Parathyroid adenoma (tissue), 2 donors: ENCODE results near the gene SURF1.

Experiments used
- H2AFZ ChIP-seq: fragments of 300-600 bp; sonication (generic); one replicate; pipeline ENCODE4 v1.7.0; 2017; ENCODE audit warnings: antibody characterized with exemption, mild to moderate bottlenecking
- H3K27ac ChIP-seq: fragments of 300-600 bp; sonication (generic); one replicate; pipeline ENCODE4 v1.7.0; 2017
- H3K27me3 ChIP-seq: fragments of 300-600 bp; sonication (generic); one replicate; pipeline ENCODE4 v1.7.0; 2017; ENCODE audit warnings: low read length; ENCODE audit not compliant: control insufficient read depth, insufficient read depth
- H3K36me3 ChIP-seq: fragments of 300-600 bp; sonication (generic); one replicate; pipeline ENCODE4 v1.7.0; 2017; ENCODE audit warnings: low read length; ENCODE audit not compliant: control insufficient read depth, insufficient read depth
- H3K4me1 ChIP-seq: fragments of 300-600 bp; sonication (generic); one replicate; pipeline ENCODE4 v1.7.0; 2017; ENCODE audit warnings: control low read depth
- H3K4me2 ChIP-seq: fragments of 300-600 bp; sonication (generic); one replicate; pipeline ENCODE4 v1.7.0; 2017; ENCODE audit warnings: low read length
- H3K4me3 ChIP-seq: fragments of 300-600 bp; sonication (generic); one replicate; pipeline ENCODE4 v1.7.0; 2017; ENCODE audit warnings: low read depth, low read length
- H3K79me2 ChIP-seq: fragments of 300-600 bp; sonication (generic); one replicate; pipeline ENCODE4 v1.7.0; 2017; ENCODE audit warnings: control low read depth
- H3K9ac ChIP-seq: fragments of 300-600 bp; sonication (generic); one replicate; pipeline ENCODE4 v1.7.0; 2017; ENCODE audit warnings: mild to moderate bottlenecking
- H3K9me3 ChIP-seq: fragments of 300-600 bp; sonication (generic); one replicate; pipeline ENCODE4 v1.7.0; 2017; ENCODE audit warnings: low read length; ENCODE audit not compliant: control insufficient read depth
- CTCF ChIP-seq: fragments of 300-600 bp; sonication (generic); IDR thresholded peaks from one replicate; pipeline ENCODE4 v1.7.0; 2017; ENCODE audit warnings: antibody characterized with exemption, mild to moderate bottlenecking
- donor health status: primary hyperparathyroidism.

Gene SURF1

GRCh38 chr9:133359399-133360175 lies 3.3 kb upstream of the SURF1 start:
- no peak overlapping the region for H3K9ac ChIP-seq
- H3K9me3 ChIP-seq = no peaks in the 10 kb centered on the region
- no peak overlapping the region for H3K4me2 ChIP-seq
- no peaks in the 10 kb centered on the region for H3K27me3 ChIP-seq
- no peak overlapping the region for H3K27ac ChIP-seq
- no peaks in the 10 kb centered on the region for H3K79me2 ChIP-seq
- H3K4me1 ChIP-seq = peaks cover 3% of the 10 kb centered on the region
- no peak overlapping the region for H2AFZ ChIP-seq
- no peak overlapping the region for H3K4me3 ChIP-seq
- TF ChIP-seq CTCF = peak; percentile 16
- H3K36me3 ChIP-seq = no peaks in the 10 kb centered on the region

GRCh38 chr9:133357656-133358055 lies 1.4 kb upstream of the SURF1 start:
- Histone ChIP-seq H3K27ac (no peak overlapping the region), H3K4me1 (peaks cover 3% of the 10 kb centered on the region), H3K9me3 (no peaks in the 10 kb centered on the region), H3K9ac (no peak overlapping the region), H3K27me3 (no peaks in the 10 kb centered on the region), H3K4me3 (no peak overlapping the region), H3K36me3 (no peaks in the 10 kb centered on the region), H3K79me2 (no peaks in the 10 kb centered on the region), H2AFZ (no peak overlapping the region), H3K4me2 (no peak overlapping the region)
- TF ChIP-seq CTCF = no peak

DNA sequence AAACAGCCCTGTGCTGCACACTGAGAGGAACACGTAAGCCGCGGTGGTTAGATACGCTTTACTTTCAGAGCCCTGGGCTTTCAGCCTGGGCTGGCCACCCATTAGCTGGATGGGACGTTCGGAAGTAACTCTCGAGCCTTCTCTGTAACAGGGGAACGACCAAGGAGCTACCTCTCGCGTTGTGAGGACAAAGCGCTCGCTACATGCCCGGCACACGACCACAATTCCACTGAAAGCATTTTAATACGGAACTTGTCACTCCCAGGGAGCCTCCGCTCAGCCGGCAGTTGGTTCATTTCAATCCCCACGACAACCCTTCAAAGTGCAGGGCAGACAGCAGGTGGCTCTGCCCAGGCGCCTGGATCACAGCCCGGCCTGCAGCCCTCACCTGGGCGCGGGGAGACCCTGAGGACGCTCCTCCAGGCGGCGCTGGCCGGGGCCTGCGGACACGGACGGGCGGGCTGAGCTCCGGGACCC lies 368 bp downstream of the SURF1 start:
- Histone ChIP-seq H3K4me1 (peaks cover 3% of the 10 kb centered on the region), H3K27ac (no peak overlapping the region), H3K79me2 (no peaks in the 10 kb centered on the region), H3K27me3 (no peaks in the 10 kb centered on the region), H2AFZ (no peak overlapping the region), H3K9ac (no peak overlapping the region), H3K36me3 (no peaks in the 10 kb centered on the region), H3K9me3 (no peaks in the 10 kb centered on the region), H3K4me2 (peak overlapping the region; percentile 88), H3K4me3 (peak overlapping the region; percentile 74)
- TF ChIP-seq CTCF = no peak

GRCh38 chr9:133354766-133355165 lies 1.5 kb downstream of the SURF1 start:
- Histone ChIP-seq H3K27ac (no peak overlapping the region), H3K79me2 (no peaks in the 10 kb centered on the region), H2AFZ (no peak overlapping the region), H3K27me3 (no peaks in the 10 kb centered on the region), H3K9me3 (no peaks in the 10 kb centered on the region), H3K4me3 (no peak overlapping the region), H3K36me3 (no peaks in the 10 kb centered on the region), H3K9ac (no peak overlapping the region), H3K4me1 (peaks cover 3% of the 10 kb centered on the region), H3K4me2 (no peak overlapping the region)
- no peak for TF ChIP-seq CTCF

DNA sequence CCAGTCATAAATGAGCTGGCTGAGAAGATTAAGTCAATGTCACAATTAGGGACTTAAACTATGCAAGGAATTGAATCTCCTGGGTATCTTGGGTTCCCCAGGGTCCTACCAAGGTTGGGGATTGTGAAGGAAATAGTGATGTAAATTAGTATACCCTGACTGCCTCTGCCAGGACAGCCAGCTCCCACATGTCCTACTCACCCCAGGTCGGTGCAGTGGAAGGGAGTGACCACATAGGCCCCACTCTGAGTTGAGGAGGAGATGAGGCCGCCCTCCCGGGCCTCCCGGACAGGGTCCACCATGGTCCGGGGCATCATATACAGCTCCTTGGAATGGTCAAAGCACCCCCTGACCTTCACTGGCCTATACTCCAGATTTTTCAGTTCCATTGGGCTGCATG lies 2.7 kb downstream of the SURF1 start:
- no peak overlapping the region for H3K4me2 ChIP-seq
- no peaks in the 10 kb centered on the region for H3K9me3 ChIP-seq
- H3K4me1 ChIP-seq = peaks cover 6% of the 10 kb centered on the region
- no peaks in the 10 kb centered on the region for H3K36me3 ChIP-seq
- no peak overlapping the region for H3K4me3 ChIP-seq
- TF ChIP-seq CTCF = no peak
- no peak overlapping the region for H3K27ac ChIP-seq
- no peaks in the 10 kb centered on the region for H3K27me3 ChIP-seq
- H3K9ac ChIP-seq = no peak overlapping the region
- no peak overlapping the region for H2AFZ ChIP-seq
- H3K79me2 ChIP-seq = no peaks in the 10 kb centered on the region
